Amygdala (tissue), 56 donors: ENCODE results near the gene ZNF701.

ENCODE experiments used
- DNase-seq, 56 donors: peaks; one replicate each; lab custom pipeline; 2025; lab: John Stamatoyannopoulos, UW

ZNF701 gene

GRCh38 chr19:52635786-52636570, 65.9 kb downstream of the ZNF701 start:
- no peak for DNase-seq
